KG1 (cell line): Measurements from ENCODE around the gene NPW.
A peak's percentile ranks its signal among the peaks of the same experiment; 100 is the strongest.

Source experiments
- DNase-seq: peaks from one replicate; lab custom pipeline; 2025; lab: John Stamatoyannopoulos, UW

Gene NPW

GRCh38 chr16:2036200-2036966, 16.8 kb downstream of the NPW start:
- no peak for DNase-seq

- no peak for DNase-seq
Measured at GRCh38 chr16:2037115-2037514, 17.5 kb downstream of the NPW start.

GRCh38 chr16:2037647-2038381, 18.2 kb downstream of the NPW start:
- DNase-seq = no peak

GRCh38 chr16:2038382-2039231, 19.0 kb downstream of the NPW start:
- DNase-seq = no peak

GRCh38 chr16:2039274-2040031, 19.9 kb downstream of the NPW start:
- no peak for DNase-seq

GRCh38 chr16:2040041-2040786, 20.6 kb downstream of the NPW start:
- no peak for DNase-seq

GRCh38 chr16:2040787-2041522, 21.4 kb downstream of the NPW start:
- DNase-seq = no peak

GRCh38 chr16:2042171-2042985, 22.8 kb downstream of the NPW start:
- no peak for DNase-seq

- DNase-seq = no peak
Measured at GRCh38 chr16:2042986-2043666, 23.5 kb downstream of the NPW start.

- no peak for DNase-seq
Measured at GRCh38 chr16:2043667-2044451, 24.3 kb downstream of the NPW start.

- no peak for DNase-seq
Measured at GRCh38 chr16:2044541-2044940, 25.0 kb downstream of the NPW start.

GRCh38 chr16:2045965-2046892, 26.6 kb downstream of the NPW start:
- no peak for DNase-seq

GRCh38 chr16:2046893-2047329, 27.3 kb downstream of the NPW start:
- DNase-seq = no peak

- peak; percentile 72 for DNase-seq
Measured at GRCh38 chr16:2047330-2048115, 27.9 kb downstream of the NPW start, which contains the start of the genes NTHL1 and TSC2. NTHL1 (minus strand) TSS chr16:2047834; CDS start chr16:2047823, 11 bp downstream. TSC2 (plus strand) TSS chr16:2047985; CDS start chr16:2048616, 631 bp downstream.

- no peak for DNase-seq
Measured at GRCh38 chr16:2048116-2048543, 28.5 kb downstream of the NPW start.

- no peak for DNase-seq
Measured at GRCh38 chr16:2053211-2053610, 33.6 kb downstream of the NPW start.
